Measurements from ENCODE around the gene PADI4.

PADI4 gene

DNA sequence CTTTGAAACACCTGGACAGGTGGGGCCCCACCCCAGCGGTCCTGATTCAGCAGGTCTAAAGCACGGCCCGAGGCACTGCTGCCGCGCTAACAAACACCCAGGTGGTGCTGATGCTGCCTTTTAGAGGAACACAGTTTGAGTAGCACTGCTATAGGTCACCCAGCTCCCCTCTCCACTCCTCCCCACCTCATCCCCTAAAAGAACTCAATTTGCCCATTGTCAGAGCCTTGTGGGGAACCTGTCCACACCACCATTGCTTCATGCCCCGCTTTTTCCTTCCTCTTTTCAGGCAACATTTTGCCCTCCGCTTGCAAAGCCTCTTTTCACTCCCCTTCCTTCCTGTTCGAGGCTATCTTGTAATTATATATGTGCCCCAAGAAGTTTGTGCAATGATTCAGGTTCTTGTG, 26.2 kb upstream of the PADI4 start:
- DNase-seq (ENCODE audit: low read depth in 3 of 3, low spot score in 1 of 3), result no peak

DNA sequence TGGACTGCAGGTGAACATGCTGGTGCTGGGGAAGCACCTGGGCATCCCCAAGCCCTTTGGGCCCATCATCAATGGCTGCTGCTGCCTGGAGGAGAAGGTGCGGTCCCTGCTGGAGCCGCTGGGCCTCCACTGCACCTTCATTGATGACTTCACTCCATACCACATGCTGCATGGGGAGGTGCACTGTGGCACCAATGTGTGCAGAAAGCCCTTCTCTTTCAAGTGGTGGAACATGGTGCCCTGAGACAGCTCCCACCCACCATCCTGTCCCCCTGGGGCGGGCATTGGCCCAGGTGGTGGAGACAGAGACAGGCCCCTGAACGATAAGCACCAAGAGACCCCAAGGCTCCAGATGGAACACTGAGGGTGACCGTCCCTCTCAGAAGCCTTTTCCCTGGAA, 25.2 kb upstream of the PADI4 start:
- DNase-seq (ENCODE audit: low read depth in 3 of 3, low spot score in 1 of 3), result no peak

DNA sequence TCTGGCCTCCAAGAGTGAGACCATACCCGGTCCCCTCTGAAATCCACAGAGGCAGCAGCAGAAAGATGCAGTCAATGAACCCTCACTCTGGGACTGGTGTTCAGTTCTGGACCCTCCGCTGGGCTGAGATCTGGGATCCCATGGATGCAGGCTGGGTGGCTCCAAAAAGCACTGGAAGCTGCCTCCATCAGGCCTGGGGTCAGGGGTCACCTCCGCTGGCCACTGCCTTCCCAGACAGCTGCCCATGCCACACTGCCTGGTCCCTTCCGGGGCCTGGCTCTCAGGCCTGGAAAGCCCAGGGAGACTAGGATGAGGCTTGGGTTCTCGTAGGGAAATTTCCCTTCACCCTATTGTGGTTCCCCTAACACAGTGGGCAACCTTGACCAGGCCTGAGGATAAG, 21.4 kb upstream of the PADI4 start:
- no peak for DNase-seq (ENCODE audit: low read depth in 3 of 3, low spot score in 1 of 3)

- DNase-seq (ENCODE audit: low read depth in 3 of 3, low spot score in 1 of 3), result no peak
Measured at GRCh38 chr1:17287130-17287776, 20.7 kb upstream of the PADI4 start.

GRCh38 chr1:17289721-17290120, 18.3 kb upstream of the PADI4 start:
- DNase-seq (ENCODE audit: low read depth in 3 of 3, low spot score in 1 of 3), result no peak

GRCh38 chr1:17290553-17290952, 17.4 kb upstream of the PADI4 start:
- no peak for DNase-seq (ENCODE audit: low read depth in 3 of 3, low spot score in 1 of 3)

DNA sequence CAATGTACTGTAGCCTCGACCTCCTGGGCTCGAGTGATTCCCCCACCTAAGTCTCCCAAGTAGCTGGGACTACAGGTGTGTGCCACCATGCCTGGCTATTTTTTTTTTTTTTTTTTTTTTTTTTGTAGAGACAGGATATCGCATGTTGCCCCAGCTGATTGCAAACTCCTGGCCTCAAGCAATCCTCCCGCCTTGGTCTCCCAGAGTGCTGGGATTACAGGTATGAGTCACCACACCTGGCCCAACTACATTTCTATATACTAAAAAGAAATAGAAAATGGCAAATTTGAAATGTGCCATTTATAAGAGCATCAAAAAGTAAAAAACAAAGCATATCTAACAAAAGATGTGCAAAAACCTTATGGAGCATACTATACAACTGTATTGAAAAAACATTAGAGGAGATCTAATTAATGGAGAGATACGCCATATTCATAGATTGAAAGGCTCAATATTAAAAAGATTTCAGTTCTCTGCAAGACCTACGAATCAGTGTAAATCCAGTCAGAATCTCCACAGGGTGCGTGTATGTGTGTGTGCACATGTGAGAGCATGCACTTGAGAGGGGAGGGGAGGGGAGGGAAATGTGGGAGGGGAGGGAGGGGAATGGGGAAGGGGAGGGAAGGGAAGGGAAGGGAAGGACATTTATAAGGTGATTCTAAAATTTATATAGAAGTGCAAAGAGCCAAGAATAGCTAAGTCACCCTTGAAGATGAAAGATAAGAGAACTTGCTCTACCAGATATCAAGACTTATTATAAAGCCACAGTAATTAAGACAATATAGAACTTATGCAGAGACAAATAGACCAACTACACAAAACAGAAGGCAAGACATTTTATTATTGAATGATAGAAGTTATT, 15.5 kb upstream of the PADI4 start:
- DNase-seq (ENCODE audit: low read depth in 3 of 3, low spot score in 1 of 3), result no peak

GRCh38 chr1:17293681-17294425, 14.1 kb upstream of the PADI4 start:
- DNase-seq (ENCODE audit: low read depth in 3 of 3, low spot score in 1 of 3), result no peak

DNA sequence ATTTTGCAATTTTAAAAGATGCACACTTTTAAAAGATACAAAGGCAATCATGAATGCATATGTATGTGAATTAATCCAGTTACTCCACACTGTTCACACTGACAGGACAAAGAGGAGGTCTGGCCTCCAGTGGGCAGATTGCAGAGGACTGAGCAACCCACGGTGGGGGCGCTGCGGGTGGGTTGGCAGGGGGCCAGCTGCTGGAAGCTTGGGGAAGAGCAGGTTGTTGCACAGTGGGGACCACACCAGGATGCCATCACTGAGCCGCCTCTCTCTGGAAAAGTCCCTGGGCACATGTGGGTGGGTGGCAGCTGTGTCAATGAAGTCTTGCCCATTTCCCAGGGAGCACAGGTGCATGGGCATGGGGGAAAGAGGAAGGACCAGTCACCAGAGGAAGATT, 12.7 kb upstream of the PADI4 start:
- DNase-seq (ENCODE audit: low read depth in 3 of 3, low spot score in 1 of 3), result no peak

DNA sequence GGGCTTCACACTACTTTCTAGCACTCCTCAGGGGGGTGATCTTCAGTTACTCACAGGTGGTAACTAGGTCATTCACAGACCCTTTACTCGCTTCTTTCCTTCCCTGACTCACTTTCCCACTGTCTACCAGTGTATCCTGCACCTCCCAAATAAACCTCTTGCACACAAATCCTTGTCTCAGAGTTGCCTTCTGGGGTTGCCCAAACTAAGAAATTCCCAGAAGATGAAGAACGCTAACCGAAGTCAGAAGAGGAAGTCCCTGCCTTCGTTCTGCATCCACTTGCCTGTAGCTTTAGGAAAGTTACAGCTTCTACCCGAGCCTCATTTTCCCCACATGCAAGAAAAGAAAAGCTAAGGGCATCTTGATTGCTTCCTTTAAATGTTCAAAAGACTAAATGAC, 11.9 kb upstream of the PADI4 start:
- no peak for DNase-seq (ENCODE audit: low read depth in 3 of 3, low spot score in 1 of 3)

GRCh38 chr1:17297991-17298390, 10.0 kb upstream of the PADI4 start:
- no peak for DNase-seq (ENCODE audit: low read depth in 3 of 3, low spot score in 1 of 3)

- no peak for DNase-seq (ENCODE audit: low read depth in 3 of 3, low spot score in 1 of 3)
Measured at GRCh38 chr1:17301767-17302166, 6.2 kb upstream of the PADI4 start.

- DNase-seq (ENCODE audit: low read depth in 3 of 3, low spot score in 1 of 3), result no peak
Measured at GRCh38 chr1:17304151-17304825, 3.7 kb upstream of the PADI4 start.

GRCh38 chr1:17304826-17305175, 3.2 kb upstream of the PADI4 start:
- no peak for DNase-seq (ENCODE audit: low read depth in 3 of 3, low spot score in 1 of 3)

DNA sequence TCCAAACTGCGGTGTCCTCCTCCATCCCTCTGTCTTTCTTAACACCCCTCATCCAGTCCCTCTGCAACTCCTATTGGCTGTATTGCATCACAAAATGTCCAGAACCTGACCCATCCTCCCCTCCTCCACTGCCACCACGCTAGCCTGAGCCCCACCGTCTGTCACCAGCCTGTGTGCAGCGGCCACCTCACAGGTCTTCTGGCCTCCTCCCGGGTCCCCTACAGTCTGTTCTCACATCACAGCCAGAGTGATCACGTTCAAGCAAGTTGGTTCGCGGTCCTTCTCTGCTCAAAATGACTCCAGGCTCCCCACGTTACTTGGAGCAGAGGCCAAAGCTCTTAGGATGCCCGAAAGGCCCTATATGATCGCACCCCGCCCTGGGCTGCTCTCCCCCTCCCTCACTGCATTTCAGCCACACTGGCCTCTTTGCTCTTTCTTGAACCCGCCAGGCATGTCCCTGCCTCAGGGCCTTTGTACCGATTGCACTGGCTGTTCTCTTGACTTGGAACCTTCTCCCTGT, 2.4 kb upstream of the PADI4 start:
- DNase-seq (ENCODE audit: low read depth in 3 of 3, low spot score in 1 of 3), result no peak

DNA sequence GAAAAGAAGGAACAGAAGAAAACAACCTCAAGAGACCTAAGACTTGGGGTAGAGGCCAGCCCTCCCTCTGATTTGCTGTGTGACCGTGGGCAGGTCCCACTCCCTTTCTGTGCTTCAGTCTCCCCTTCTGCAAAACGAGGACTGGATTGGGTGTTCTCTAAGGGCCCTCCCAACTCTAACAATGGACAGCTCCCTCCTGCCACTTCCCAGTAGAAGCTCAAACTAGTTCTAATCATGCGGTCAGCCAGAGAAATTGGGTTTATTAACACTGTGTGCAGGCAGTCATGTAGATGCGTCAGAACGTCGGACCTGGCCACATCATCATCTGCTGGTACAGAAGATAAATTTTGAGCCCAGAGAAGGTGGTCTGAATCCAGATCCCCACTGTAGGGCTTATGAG, 1.6 kb upstream of the PADI4 start:
- no peak for DNase-seq (ENCODE audit: low read depth in 3 of 3, low spot score in 1 of 3)

DNA sequence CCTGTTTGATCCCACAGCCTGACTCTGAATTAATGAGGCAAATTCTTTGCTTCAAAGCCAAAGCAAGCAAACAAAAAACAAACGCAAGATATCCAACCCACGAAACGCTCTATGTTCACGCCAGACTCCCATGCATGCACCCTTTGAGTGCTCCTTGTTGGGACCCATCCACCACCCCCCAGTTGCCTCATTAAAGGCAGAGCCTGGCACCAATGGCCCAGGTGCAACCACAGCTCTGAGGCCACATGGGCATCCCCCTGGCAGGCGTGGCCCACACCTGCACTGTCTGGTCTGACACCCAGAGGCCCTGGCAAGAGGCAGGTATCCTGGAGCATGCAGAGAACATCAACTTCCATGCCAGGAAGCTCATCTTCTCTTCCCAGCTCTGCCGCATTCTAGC, 1.1 kb upstream of the PADI4 start:
- DNase-seq (ENCODE audit: low read depth in 3 of 3, low spot score in 1 of 3), result no peak

- DNase-seq (ENCODE audit: low read depth in 3 of 3, low spot score in 1 of 3), result no peak
Measured at GRCh38 chr1:17307329-17307728, 668 bp upstream of the PADI4 start.

GRCh38 chr1:17308593-17308992, 596 bp downstream of the PADI4 start:
- no peak for DNase-seq (ENCODE audit: low read depth in 3 of 3, low spot score in 1 of 3)

GRCh38 chr1:17309426-17310067, 1.6 kb downstream of the PADI4 start:
- no peak for DNase-seq (ENCODE audit: low read depth in 3 of 3, low spot score in 1 of 3)

DNA sequence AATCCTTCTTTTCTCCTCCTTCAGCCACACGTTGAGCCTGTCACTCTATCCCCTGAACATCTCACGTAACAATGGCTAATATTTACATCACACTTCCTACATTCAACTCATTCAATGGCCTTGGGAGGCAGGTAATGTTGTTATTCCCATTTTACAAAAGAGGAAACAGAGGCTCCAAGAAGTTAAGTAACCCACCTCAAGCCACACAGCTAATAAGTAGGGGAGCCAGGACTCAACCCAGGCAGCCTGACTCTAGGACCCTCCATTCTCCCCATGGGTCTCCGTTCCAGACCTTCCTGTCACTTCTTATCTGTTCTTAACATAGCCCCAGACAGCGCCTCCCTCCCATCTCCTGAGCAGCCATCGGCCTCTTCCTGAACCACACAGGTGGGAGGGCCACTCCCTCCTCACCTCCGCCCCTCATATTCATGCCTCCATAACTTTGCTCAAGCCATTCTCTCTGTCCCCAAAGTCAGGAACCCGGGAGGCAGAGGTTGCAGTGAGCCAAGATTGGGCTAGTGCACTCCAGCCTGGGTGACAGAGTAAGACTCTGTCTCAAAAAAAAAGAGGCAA, 2.2 kb downstream of the PADI4 start:
- no peak for DNase-seq (ENCODE audit: low read depth in 3 of 3, low spot score in 1 of 3)
